Measurements from ENCODE around the gene SKI.

DNA sequence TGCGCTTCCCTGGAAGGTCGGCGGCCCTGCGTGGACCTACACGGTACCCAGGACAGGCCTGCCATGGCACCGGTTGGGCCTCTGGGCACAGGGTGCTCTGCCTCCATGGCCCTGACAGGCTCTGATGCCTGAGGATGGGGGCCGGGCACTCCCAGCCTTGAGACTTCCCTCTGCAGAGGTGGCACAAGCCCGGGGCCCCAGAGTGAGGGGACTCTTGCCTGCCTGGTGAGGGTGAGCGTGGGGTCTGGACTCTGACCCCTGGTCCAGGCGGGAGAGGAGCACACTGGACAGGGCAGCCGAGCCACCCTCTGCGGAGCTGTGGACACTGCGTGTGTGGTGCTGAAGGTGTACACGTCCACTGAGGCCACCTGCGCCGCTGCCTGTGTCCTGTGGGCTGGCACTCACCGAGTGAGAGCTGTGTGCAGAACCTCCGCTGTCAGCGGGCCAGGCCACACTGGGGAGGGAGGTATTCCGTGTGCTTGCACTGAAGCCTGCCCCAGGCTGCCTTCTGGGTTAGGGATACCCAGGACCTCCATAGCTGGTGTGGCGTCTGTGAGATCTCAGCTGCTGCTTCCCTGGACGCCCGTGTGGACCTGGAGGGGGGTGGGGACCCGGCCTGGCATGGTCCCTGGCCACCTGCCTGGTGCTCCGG is 10.4 kb downstream of the SKI start:
- TF ChIP-seq, protein P1, sequence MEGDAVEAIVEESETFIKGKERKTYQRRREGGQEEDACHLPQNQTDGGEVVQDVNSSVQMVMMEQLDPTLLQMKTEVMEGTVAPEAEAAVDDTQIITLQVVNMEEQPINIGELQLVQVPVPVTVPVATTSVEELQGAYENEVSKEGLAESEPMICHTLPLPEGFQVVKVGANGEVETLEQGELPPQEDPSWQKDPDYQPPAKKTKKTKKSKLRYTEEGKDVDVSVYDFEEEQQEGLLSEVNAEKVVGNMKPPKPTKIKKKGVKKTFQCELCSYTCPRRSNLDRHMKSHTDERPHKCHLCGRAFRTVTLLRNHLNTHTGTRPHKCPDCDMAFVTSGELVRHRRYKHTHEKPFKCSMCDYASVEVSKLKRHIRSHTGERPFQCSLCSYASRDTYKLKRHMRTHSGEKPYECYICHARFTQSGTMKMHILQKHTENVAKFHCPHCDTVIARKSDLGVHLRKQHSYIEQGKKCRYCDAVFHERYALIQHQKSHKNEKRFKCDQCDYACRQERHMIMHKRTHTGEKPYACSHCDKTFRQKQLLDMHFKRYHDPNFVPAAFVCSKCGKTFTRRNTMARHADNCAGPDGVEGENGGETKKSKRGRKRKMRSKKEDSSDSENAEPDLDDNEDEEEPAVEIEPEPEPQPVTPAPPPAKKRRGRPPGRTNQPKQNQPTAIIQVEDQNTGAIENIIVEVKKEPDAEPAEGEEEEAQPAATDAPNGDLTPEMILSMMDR (IDR thresholded peaks at IDR 0.05; ENCODE audit: low read depth, low read length) = no peak
- no peak for TF ChIP-seq EZH2phosphoT487 (IDR thresholded peaks at IDR 0.05; ENCODE audit: low read depth)

Data from OCI-LY3 (cell line).